HepG2 (cell line): ENCODE measurements around the gene APBB1IP. TPM values are rescaled to one million over a fixed set of nuclear protein-coding genes. Genes with fewer than 3 reads are reported as not detected.

ENCODE experiments used
- ATAC-seq: fragments of 200-7000 bp; cut with Tn5 transposase; 3 replicates; pipeline ENCODE4 v1.9.1; 2020; ENCODE audit warnings: mild to moderate bottlenecking, moderate library complexity
- BruUV-seq: library from RNA; stranded (reverse); fragments of 400-500 nt; replicated peaks from 2 replicates; lab custom pipeline; 2021; lab: Mats Ljungman, UMichigan
- CTCF ChIA-PET: fragments of 300-600 bp; formaldehyde crosslinking; extraction: SDS; loops from one replicate; lab custom pipeline; 2021; ENCODE audit warnings: low total read pairs, inconsistent platforms, low intra/inter-chr PET ratio; lab: Yijun Ruan, JAX
- POLR2A ChIA-PET: fragments of 350-600 bp; sonication (Branson Sonifier 250); formaldehyde crosslinking; loops from one replicate; lab custom pipeline; 2020; ENCODE audit warnings: antibody characterized with exemption, inconsistent platforms; lab: Yijun Ruan, JAX
- DNase-seq: peaks from one replicate; pipeline ENCODE4 v3.0.0-alpha.2; 2015; ENCODE audit warnings: low spot score
- FAIRE-seq: peaks from 3 replicates; lab custom pipeline; 2011; peaks lifted over from hg19 to GRCh38; lab: Jason Lieb, UNC
- H2AFZ ChIP-seq: one replicate; pipeline ENCODE4 v1.6.1; 2011; ENCODE audit warnings: low read length, inconsistent platforms
- H3K27ac ChIP-seq: fragments of 300-600 bp; 3 replicates; pipeline ENCODE4 v1.8.0; 2011; ENCODE audit warnings: mixed run types, mild to moderate bottlenecking, mixed read lengths, low read length, inconsistent platforms; ENCODE audit not compliant: insufficient read depth; ENCODE audit errors: extremely low read length
- H3K27me3 ChIP-seq, 2 experiments: fragments of 200-600 bp in 1 of 2; 2 replicates in 1 of 2; 3 replicates in 1 of 2; pipeline versions ENCODE4 v1.6.0 to v1.8.0; 2011; ENCODE audit warnings: low read length in 2 of 2, mild to moderate bottlenecking in 2 of 2, moderate library complexity in 2 of 2, inconsistent platforms in 1 of 2; ENCODE audit not compliant: insufficient read depth in 2 of 2, control insufficient read depth in 1 of 2
- H3K36me3 ChIP-seq, 2 experiments: fragments of 200-600 bp in 1 of 2; replicated peaks in 1 of 2; 2 replicates in 1 of 2; 3 replicates in 1 of 2; pipeline versions ENCODE4 v1.5.1 to v1.8.0; 2011; ENCODE audit warnings: low read length in 2 of 2, inconsistent platforms in 1 of 2; ENCODE audit not compliant: insufficient read depth in 2 of 2, control insufficient read depth in 1 of 2
- H3K4me1 ChIP-seq: 2 replicates; pipeline ENCODE4 v1.5.1; 2012; ENCODE audit warnings: low read length, inconsistent platforms; ENCODE audit not compliant: insufficient read depth
- H3K4me2 ChIP-seq: 2 replicates; pipeline ENCODE4 v1.6.0; 2011; ENCODE audit warnings: low read depth, low read length, inconsistent platforms
- H3K4me3 ChIP-seq, 3 experiments: fragments of 200-600 bp in 1 of 3; sonication (generic), shearing (Covaris generic) in 1 of 3; replicated peaks in 1 of 3; 2 replicates each; pipeline ENCODE4 v1.5.1; 2011 to 2016; ENCODE audit warnings: low read length in 3 of 3, inconsistent platforms in 2 of 3, low read depth in 2 of 3, mild to moderate bottlenecking in 2 of 3, control low read depth in 1 of 3, mixed read lengths in 1 of 3; ENCODE audit not compliant: insufficient read depth in 1 of 3
- H3K79me2 ChIP-seq: one replicate; pipeline ENCODE4 v1.6.1; 2011; ENCODE audit warnings: low read length, inconsistent platforms; ENCODE audit not compliant: insufficient read depth
- H3K9ac ChIP-seq: 2 replicates; pipeline ENCODE4 v1.6.0; 2011; ENCODE audit warnings: mild to moderate bottlenecking, low read depth, low read length, inconsistent platforms; ENCODE audit not compliant: insufficient read depth
- H3K9me3 ChIP-seq: 2 replicates; pipeline ENCODE4 v1.5.1; 2012; ENCODE audit warnings: mild to moderate bottlenecking, low read length
- H4K20me1 ChIP-seq: 2 replicates; pipeline ENCODE4 v1.6.0; 2011; ENCODE audit warnings: inconsistent platforms, mild to moderate bottlenecking, low read length, moderate library complexity; ENCODE audit not compliant: insufficient read depth
- CCAR2 ChIP-seq: fragments of 200-400 bp; formaldehyde crosslinking; optimal IDR thresholded peaks from 2 replicates; pipeline ENCODE3; 2018; ENCODE audit warnings: low read depth, mild to moderate bottlenecking, low read length, moderate library complexity
- MATR3 ChIP-seq: sonication (generic); formaldehyde crosslinking; IDR thresholded peaks from 2 replicates; pipeline ENCODE4 v1.4.0; 2020; ENCODE audit warnings: missing genetic modification reagents
- NCOA2 ChIP-seq: sonication (generic); formaldehyde crosslinking; IDR thresholded peaks from 2 replicates; pipeline ENCODE4 v1.8.0; 2022; ENCODE audit warnings: inconsistent platforms
- POLR2A ChIP-seq, 2 experiments: IDR thresholded peaks; 2 replicates each; pipeline ENCODE4 v1.6.1; 2011; ENCODE audit warnings: low read depth in 2 of 2, low read length in 2 of 2, mild to moderate bottlenecking in 1 of 2, moderate library complexity in 1 of 2; ENCODE audit not compliant: insufficient read depth in 1 of 2
- SOX13 ChIP-seq, 3 experiments: fragments of 450-650 bp in 1 of 3; sonication (generic) in 1 of 3; formaldehyde crosslinking in 1 of 3; IDR thresholded peaks in 2 of 3; conservative IDR thresholded peaks in 1 of 3; 2 replicates each; pipeline versions ENCODE4 v1.5.0 to v1.6.1; 2016 to 2020; ENCODE audit warnings: antibody characterized with exemption in 1 of 3, mild to moderate bottlenecking in 1 of 3, missing compliant biosample characterization in 1 of 3, missing genetic modification reagents in 1 of 3, moderate library complexity in 1 of 3
- ZNF264 ChIP-seq: sonication (generic); formaldehyde crosslinking; IDR thresholded peaks from 2 replicates; pipeline ENCODE4 v1.4.0; 2020; ENCODE audit warnings: missing genetic modification reagents
- ZNF430 ChIP-seq: sonication (generic); formaldehyde crosslinking; IDR thresholded peaks from 2 replicates; pipeline ENCODE4 v1.9.0; 2021; ENCODE audit warnings: mild to moderate bottlenecking, missing genetic modification reagents
- WGBS: methylation state at CpG from one replicate; pipeline ENCODE4 v1.1.6; 2017; ENCODE audit warnings: low lambda C conversion rate; 5-methylcytosine and 5-hydroxymethylcytosine counted together
- in situ Hi-C: cut with HindIII; loops from 2 replicates; pipeline ENCODE4 v1.10.0; 2017; ENCODE audit warnings: low pct_unique_long_range_greater_than_20kb; ENCODE audit not compliant: extremely low pct_ligation_motif_present
- intact Hi-C: fragments of 100-400 bp; cut with micrococcal nuclease; formaldehyde crosslinking; loops from one replicate; pipeline ENCODE4 v1.10.0; 2022; ENCODE audit not compliant: unreplicated experiment
- polyA plus RNA-seq, 8 experiments: library from polyadenylated mRNA; depleted of rRNA in 3 of 8; stranded (reverse) in 7 of 8; unstranded in 1 of 8; fragments of >200 nt; fragmentation: Illumina TruSeq in 4 of 8; extraction: Trizol in 4 of 8; gene quantifications; 2 replicates each; pipeline versions ENCODE4 v1.2.1 to v1.2.3, GENCODE V29; 2011 to 2016; ENCODE audit warnings: low read depth in 4 of 8, missing spikeins in 1 of 8, mixed read lengths in 1 of 8; ENCODE audit not compliant: insufficient read depth in 1 of 8
- total RNA-seq, 5 experiments: library from RNA; depleted of rRNA; stranded (reverse); fragments of >200 nt; fragmentation: Illumina TruSeq; extraction: Trizol; gene quantifications; 2 replicates each; pipeline ENCODE4 v1.2.3, GENCODE V29; 2016; ENCODE audit warnings: low read depth in 1 of 5
- TF ChIP-seq, protein P1 (sequence below): sonication (generic); formaldehyde crosslinking; IDR thresholded peaks from 2 replicates; pipeline ENCODE4 v1.5.0; 2020; ENCODE audit warnings: mild to moderate bottlenecking, missing genetic modification reagents
- TF ChIP-seq, protein P2 (sequence below), 2 experiments: fragments of 450-650 bp in 1 of 2; sonication (generic) in 1 of 2; formaldehyde crosslinking in 1 of 2; IDR thresholded peaks; 2 replicates each; pipeline versions ENCODE4 v1.6.1 to v1.8.0; 2016 to 2022; ENCODE audit warnings: antibody characterized with exemption in 1 of 2, mild to moderate bottlenecking in 1 of 2, missing genetic modification reagents in 1 of 2
- TF ChIP-seq, protein P3 (sequence below): sonication (generic); formaldehyde crosslinking; IDR thresholded peaks from 2 replicates; pipeline ENCODE4 v1.4.0; 2020; ENCODE audit warnings: missing genetic modification reagents

APBB1IP gene
- total and polyA plus RNA-seq, 2 of the 13 experiments (the other 11 are each of a cell fraction or from before 2014, with no cell fraction given): 0.08 TPM; not detected in 1

DNA sequence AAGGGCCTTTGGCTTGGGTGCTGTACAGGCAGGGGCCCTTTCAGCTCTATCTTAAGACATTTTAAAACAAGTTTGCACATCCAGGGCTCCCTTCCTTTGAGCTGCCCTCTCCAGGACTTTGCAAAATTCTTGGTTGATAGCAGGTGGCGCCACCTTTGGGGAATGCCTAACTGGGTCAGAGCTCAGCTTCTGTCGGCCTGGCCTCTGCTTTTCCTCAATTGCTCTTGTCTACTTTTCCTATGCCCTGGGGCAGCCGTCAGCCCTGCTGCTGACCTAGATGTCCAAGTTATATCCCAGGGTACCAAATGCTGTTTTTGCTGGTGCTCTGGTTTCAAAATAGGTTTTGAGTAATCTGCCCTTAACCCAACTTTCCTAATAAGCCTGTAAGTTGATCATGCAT, 65.8 kb downstream of the APBB1IP start:
- Histone ChIP-seq H2AFZ (no peak overlapping the region), H3K27ac (no peak overlapping the region), H3K9ac (no peak overlapping the region), H4K20me1 (no peaks in the 10 kb centered on the region), H3K79me2 (no peaks in the 10 kb centered on the region), H3K4me3 (no peak overlapping the region), H3K27me3 (0 out of 5 replicates have a peak, but pooled peaks cover 0 to 3% of the 10 kb centered on the region in 2 experiments), H3K9me3 (no peaks in the 10 kb centered on the region), H3K36me3 (no peaks in the 10 kb centered on the region), H3K4me1 (no peaks in the 10 kb centered on the region), H3K4me2 (no peak overlapping the region)
- DNase-seq (no peak), ATAC-seq (no peak), FAIRE-seq (no peak)
- BruUV-seq: no TSS peak
- ChIA-PET POLR2A (no interaction called here), CTCF (no interaction called here)
- WGBS: 15% methylated on average over 3 of the region's 3 CpGs
- intact Hi-C loops: no loop called here
- in situ Hi-C loops: no loop called here
- TF ChIP-seq ZNF264 (CRISPR knock-in tag) (no peak), SOX13 (IDR thresholded peaks at IDR 0.05) (no peak), SOX13 (CRISPR knock-in tag; conservative IDR thresholded peaks at IDR 0.05 in 1 of 2, IDR thresholded peaks at IDR 0.05 in 1 of 2) (no peak), NCOA2 (no peak), CCAR2 (no peak), ZNF430 (CRISPR knock-in tag) (no peak), MATR3 (CRISPR knock-in tag) (no peak), POLR2A (IDR thresholded peaks at IDR 0.05; ENCODE audit: insufficient read depth in 1 of 2, low read depth in 2 of 2, low read length in 2 of 2) (no peak)
- TF ChIP-seq, protein P1, sequence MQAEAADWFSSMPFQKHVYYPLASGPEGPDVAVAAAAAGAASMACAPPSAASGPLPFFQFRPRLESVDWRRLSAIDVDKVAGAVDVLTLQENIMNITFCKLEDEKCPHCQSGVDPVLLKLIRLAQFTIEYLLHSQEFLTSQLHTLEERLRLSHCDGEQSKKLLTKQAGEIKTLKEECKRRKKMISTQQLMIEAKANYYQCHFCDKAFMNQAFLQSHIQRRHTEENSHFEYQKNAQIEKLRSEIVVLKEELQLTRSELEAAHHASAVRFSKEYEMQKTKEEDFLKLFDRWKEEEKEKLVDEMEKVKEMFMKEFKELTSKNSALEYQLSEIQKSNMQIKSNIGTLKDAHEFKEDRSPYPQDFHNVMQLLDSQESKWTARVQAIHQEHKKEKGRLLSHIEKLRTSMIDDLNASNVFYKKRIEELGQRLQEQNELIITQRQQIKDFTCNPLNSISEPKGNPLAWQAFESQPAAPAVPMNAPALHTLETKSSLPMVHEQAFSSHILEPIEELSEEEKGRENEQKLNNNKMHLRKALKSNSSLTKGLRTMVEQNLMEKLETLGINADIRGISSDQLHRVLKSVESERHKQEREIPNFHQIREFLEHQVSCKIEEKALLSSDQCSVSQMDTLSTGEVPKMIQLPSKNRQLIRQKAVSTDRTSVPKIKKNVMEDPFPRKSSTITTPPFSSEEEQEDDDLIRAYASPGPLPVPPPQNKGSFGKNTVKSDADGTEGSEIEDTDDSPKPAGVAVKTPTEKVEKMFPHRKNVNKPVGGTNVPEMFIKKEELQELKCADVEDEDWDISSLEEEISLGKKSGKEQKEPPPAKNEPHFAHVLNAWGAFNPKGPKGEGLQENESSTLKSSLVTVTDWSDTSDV: no peak
- TF ChIP-seq, protein P2, sequence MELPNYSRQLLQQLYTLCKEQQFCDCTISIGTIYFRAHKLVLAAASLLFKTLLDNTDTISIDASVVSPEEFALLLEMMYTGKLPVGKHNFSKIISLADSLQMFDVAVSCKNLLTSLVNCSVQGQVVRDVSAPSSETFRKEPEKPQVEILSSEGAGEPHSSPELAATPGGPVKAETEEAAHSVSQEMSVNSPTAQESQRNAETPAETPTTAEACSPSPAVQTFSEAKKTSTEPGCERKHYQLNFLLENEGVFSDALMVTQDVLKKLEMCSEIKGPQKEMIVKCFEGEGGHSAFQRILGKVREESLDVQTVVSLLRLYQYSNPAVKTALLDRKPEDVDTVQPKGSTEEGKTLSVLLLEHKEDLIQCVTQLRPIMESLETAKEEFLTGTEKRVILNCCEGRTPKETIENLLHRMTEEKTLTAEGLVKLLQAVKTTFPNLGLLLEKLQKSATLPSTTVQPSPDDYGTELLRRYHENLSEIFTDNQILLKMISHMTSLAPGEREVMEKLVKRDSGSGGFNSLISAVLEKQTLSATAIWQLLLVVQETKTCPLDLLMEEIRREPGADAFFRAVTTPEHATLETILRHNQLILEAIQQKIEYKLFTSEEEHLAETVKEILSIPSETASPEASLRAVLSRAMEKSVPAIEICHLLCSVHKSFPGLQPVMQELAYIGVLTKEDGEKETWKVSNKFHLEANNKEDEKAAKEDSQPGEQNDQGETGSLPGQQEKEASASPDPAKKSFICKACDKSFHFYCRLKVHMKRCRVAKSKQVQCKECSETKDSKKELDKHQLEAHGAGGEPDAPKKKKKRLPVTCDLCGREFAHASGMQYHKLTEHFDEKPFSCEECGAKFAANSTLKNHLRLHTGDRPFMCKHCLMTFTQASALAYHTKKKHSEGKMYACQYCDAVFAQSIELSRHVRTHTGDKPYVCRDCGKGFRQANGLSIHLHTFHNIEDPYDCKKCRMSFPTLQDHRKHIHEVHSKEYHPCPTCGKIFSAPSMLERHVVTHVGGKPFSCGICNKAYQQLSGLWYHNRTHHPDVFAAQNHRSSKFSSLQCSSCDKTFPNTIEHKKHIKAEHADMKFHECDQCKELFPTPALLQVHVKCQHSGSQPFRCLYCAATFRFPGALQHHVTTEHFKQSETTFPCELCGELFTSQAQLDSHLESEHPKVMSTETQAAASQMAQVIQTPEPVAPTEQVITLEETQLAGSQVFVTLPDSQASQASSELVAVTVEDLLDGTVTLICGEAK (IDR thresholded peaks at IDR 0.05): no peak
- TF ChIP-seq, protein P2 (CRISPR knock-in tag; IDR thresholded peaks at IDR 0.05): no peak
- TF ChIP-seq, protein P3, sequence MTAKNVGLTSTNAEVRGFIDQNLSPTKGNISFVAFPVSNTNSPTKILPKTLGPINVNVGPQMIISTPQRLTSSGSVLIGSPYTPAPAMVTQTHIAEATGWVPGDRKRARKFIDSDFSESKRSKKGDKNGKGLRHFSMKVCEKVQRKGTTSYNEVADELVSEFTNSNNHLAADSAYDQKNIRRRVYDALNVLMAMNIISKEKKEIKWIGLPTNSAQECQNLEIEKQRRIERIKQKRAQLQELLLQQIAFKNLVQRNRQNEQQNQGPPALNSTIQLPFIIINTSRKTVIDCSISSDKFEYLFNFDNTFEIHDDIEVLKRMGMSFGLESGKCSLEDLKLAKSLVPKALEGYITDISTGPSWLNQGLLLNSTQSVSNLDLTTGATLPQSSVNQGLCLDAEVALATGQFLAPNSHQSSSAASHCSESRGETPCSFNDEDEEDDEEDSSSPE: no peak
